Caco-2 (cell line): Measurements from ENCODE around the gene ZDHHC3. TPM values are rescaled to one million over a fixed set of nuclear protein-coding genes. Genes with fewer than 3 reads are reported as not detected.

Source experiments
- BruUV-seq: library from RNA; stranded (reverse); fragments of 400-500 nt; replicated peaks from 2 replicates; lab custom pipeline; 2021; lab: Mats Ljungman, UMichigan
- CTCF ChIA-PET: fragments of 300-600 bp; sonication (Branson Sonifier 250); formaldehyde crosslinking; loops from one replicate; lab custom pipeline; 2022; ENCODE audit warnings: antibody characterized with exemption; lab: Charles Lee
- POLR2A ChIA-PET: fragments of 300-600 bp; sonication (Branson Sonifier 250); formaldehyde crosslinking; loops from one replicate; lab custom pipeline; 2022; ENCODE audit warnings: antibody characterized with exemption; lab: Charles Lee
- DNase-seq, 2 experiments: peaks; one replicate each; pipeline versions ENCODE4 v3.0.0 to v3.0.0-alpha.2; 2020 to 2022
- H3K27me3 ChIP-seq: replicated peaks from 2 replicates; pipeline ENCODE4 v1.6.0; 2011; ENCODE audit warnings: low read length; ENCODE audit not compliant: control insufficient read depth, insufficient read depth
- H3K36me3 ChIP-seq: 2 replicates; pipeline ENCODE4 v1.5.1; 2011; ENCODE audit warnings: low read length; ENCODE audit not compliant: control insufficient read depth, insufficient read depth
- H3K4me1 ChIP-seq: fragments of 250-450 bp; sonication (Bioruptor Pico); 2 replicates; pipeline ENCODE4 v1.5.1; 2020; ENCODE audit warnings: mild to moderate bottlenecking
- H3K4me3 ChIP-seq: 2 replicates; pipeline ENCODE4 v1.5.1; 2011; ENCODE audit warnings: low read depth, mild to moderate bottlenecking, control low read depth, low read length
- H3K9me3 ChIP-seq: fragments of 250-450 bp; sonication (Bioruptor Pico); 2 replicates; pipeline ENCODE4 v1.5.1; 2020; ENCODE audit warnings: mild to moderate bottlenecking, moderate library complexity
- H3K27ac Mint-ChIP-seq: one replicate; pipeline ENCODE4 v1.8.0; 2022; ENCODE audit warnings: mixed read lengths; ENCODE audit not compliant: unreplicated experiment
- H3K27me3 Mint-ChIP-seq: one replicate; pipeline ENCODE4 v1.8.0; 2022; ENCODE audit warnings: mixed read lengths; ENCODE audit not compliant: insufficient read depth, unreplicated experiment
- H3K36me3 Mint-ChIP-seq: one replicate; pipeline ENCODE4 v1.8.0; 2022; ENCODE audit warnings: mild to moderate bottlenecking, mixed read lengths; ENCODE audit not compliant: insufficient read depth, unreplicated experiment
- H3K4me1 Mint-ChIP-seq: one replicate; pipeline ENCODE4 v1.8.0; 2022; ENCODE audit warnings: low read depth, mixed read lengths; ENCODE audit not compliant: unreplicated experiment
- H3K4me3 Mint-ChIP-seq: one replicate; pipeline ENCODE4 v1.8.0; 2022; ENCODE audit warnings: mild to moderate bottlenecking, moderate library complexity, mixed read lengths; ENCODE audit not compliant: unreplicated experiment
- H3K9me3 Mint-ChIP-seq: one replicate; pipeline ENCODE4 v1.8.0; 2022; ENCODE audit warnings: mixed read lengths; ENCODE audit not compliant: unreplicated experiment
- intact Hi-C: fragments of 100-400 bp; cut with micrococcal nuclease; formaldehyde crosslinking; loops from one replicate; pipeline ENCODE4 v1.10.0; 2022; ENCODE audit not compliant: unreplicated experiment
- total RNA-seq: library from RNA; stranded (reverse); gene quantifications from 2 replicates; pipeline ENCODE4 v1.2.3, GENCODE V29; 2022
- TF ChIP-seq, protein P1 (sequence below), 2 experiments: fragments of 200-600 bp in 1 of 2; IDR thresholded peaks; 1 replicate in 1 of 2; 2 replicates in 1 of 2; pipeline versions ENCODE4 v1.5.1 to v1.8.0; 2011 to 2022; ENCODE audit warnings: antibody characterized with exemption in 1 of 2, control low read depth in 1 of 2, inconsistent platforms in 1 of 2, low read depth in 1 of 2, low read length in 1 of 2, mild to moderate bottlenecking in 1 of 2, moderate library complexity in 1 of 2; ENCODE audit not compliant: insufficient read depth in 1 of 2, severe bottlenecking in 1 of 2, unreplicated experiment in 1 of 2

The ZDHHC3 gene
- total RNA-seq, 1 experiment from 2014 or later: 71.3 TPM

DNA sequence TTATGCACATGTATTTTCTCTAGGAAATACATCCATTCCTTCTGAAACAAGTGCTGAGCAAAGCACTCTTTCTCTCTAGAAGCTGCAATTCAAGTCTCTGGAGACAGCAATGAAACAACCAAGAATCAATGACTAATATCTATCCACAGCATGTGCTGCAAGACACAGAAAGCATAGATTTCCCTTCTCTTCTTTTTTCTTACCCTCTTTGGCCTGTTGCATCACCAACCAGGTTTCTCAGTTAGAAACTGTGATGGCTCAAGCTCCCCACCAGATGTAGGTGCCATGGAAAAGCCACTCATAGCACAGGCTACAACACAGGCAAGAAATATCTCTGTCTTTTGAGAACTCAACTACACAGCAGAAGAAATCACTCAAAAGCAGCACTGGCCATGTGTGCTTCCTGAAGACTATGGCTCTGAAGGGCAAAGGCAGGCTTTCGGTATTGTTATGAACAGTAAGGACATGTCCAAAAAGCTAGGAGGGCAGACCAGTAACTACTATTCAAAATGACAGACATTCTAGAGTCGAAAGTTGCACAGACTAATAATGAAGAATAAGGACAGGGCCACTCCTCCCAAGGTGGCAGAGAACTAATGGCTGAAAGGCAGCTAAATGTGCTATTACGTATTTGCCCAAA lies 15.5 kb downstream of the ZDHHC3 start:
- no peak overlapping the region for H3K27ac Mint-ChIP-seq

DNA sequence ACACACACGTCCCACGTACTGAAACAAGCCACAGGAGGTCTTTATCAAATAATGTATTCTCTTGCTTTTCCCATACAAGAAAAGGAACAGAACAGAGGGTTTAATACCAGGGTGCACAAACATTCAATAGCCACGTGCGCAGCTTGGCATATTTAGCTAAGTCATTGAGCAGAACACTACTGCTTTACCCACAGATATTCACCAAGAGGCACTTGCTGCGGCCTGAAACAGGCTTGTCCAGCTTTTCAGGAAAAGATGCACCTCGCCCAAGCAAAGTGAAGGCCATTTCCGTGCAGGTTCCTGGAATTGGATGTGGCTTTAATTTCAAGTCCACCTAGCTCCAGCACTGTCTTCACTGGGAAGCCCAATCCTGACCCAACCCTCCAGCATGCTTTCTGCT lies 17.6 kb downstream of the ZDHHC3 start:
- no TSS peak for BruUV-seq
- CTCF ChIA-PET: no interaction called here
- no peaks in the 10 kb centered on the region for H3K27me3 ChIP-seq
- Mint-ChIP-seq H3K27me3 (no peaks in the 10 kb centered on the region), H3K4me1 (no peaks in the 10 kb centered on the region), H3K9me3 (no peaks in the 10 kb centered on the region), H3K27ac (no peak overlapping the region), H3K36me3 (peaks cover 11% of the 10 kb centered on the region), H3K4me3 (no peak overlapping the region)
- DNase-seq: no peak
- TF ChIP-seq, protein P1, sequence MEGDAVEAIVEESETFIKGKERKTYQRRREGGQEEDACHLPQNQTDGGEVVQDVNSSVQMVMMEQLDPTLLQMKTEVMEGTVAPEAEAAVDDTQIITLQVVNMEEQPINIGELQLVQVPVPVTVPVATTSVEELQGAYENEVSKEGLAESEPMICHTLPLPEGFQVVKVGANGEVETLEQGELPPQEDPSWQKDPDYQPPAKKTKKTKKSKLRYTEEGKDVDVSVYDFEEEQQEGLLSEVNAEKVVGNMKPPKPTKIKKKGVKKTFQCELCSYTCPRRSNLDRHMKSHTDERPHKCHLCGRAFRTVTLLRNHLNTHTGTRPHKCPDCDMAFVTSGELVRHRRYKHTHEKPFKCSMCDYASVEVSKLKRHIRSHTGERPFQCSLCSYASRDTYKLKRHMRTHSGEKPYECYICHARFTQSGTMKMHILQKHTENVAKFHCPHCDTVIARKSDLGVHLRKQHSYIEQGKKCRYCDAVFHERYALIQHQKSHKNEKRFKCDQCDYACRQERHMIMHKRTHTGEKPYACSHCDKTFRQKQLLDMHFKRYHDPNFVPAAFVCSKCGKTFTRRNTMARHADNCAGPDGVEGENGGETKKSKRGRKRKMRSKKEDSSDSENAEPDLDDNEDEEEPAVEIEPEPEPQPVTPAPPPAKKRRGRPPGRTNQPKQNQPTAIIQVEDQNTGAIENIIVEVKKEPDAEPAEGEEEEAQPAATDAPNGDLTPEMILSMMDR (IDR thresholded peaks at IDR 0.05; ENCODE audit: insufficient read depth in 1 of 2, low read depth in 1 of 2, low read length in 1 of 2, severe bottlenecking in 1 of 2, unreplicated experiment in 1 of 2): no peak
- POLR2A ChIA-PET: no interaction called here
- no peak overlapping the region for H3K4me3 ChIP-seq
- intact Hi-C loops: no loop called here
- H3K9me3 ChIP-seq: no peaks in the 10 kb centered on the region
- no peaks in the 10 kb centered on the region for H3K4me1 ChIP-seq
- no peaks in the 10 kb centered on the region; the same call in 1 of the 2 replicates for H3K36me3 ChIP-seq

More for the DNA sequence above, 15.5 kb downstream of the ZDHHC3 start:
- H3K36me3 Mint-ChIP-seq: peaks cover 11% of the 10 kb centered on the region
- no peaks in the 10 kb centered on the region for H3K4me1 ChIP-seq
- CTCF ChIA-PET: no interaction called here
- H3K9me3 Mint-ChIP-seq: no peaks in the 10 kb centered on the region
- H3K36me3 ChIP-seq: no peaks in the 10 kb centered on the region; the same call in 1 of the 2 replicates
- POLR2A ChIA-PET: interaction anchor here (0.5 kb wide), 1 partner anchor 16 kb away, joined by 3 read pairs; no protein-coding TSS in a partner anchor
- H3K4me1 Mint-ChIP-seq: no peaks in the 10 kb centered on the region
- DNase-seq: no peak
- no peaks in the 10 kb centered on the region for H3K9me3 ChIP-seq
- H3K27me3 ChIP-seq: no peaks in the 10 kb centered on the region
- no TSS peak for BruUV-seq
- H3K4me3 Mint-ChIP-seq: no peak overlapping the region
- TF ChIP-seq, protein P1 (IDR thresholded peaks at IDR 0.05; ENCODE audit: insufficient read depth in 1 of 2, low read depth in 1 of 2, low read length in 1 of 2, severe bottlenecking in 1 of 2, unreplicated experiment in 1 of 2): no peak
- H3K4me3 ChIP-seq: no peak overlapping the region
- intact Hi-C loops: no loop called here
- H3K27me3 Mint-ChIP-seq: no peaks in the 10 kb centered on the region

DNA sequence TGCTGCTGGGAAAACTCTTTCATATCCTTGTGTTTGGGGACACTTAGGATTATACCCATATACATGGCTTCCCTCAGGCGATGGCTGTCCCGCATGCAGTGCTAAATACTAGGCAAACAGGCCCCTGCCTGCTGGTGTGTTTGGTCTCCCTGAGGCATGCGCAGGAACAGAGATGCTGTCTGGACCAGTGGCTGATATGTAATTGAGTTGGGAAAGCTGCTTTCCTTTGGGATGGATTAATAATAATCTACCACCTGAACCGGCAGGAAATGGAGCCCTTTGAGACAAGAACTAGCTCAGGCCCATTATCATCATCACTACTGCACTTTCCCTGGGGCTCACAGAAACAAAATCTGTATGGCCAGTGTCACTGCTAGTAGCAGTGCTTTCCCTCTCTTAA lies 18.0 kb downstream of the ZDHHC3 start:
- TF ChIP-seq, protein P1 (IDR thresholded peaks at IDR 0.05; ENCODE audit: insufficient read depth in 1 of 2, low read depth in 1 of 2, low read length in 1 of 2, severe bottlenecking in 1 of 2, unreplicated experiment in 1 of 2): no peak
- Mint-ChIP-seq H3K27me3 (no peaks in the 10 kb centered on the region), H3K9me3 (no peaks in the 10 kb centered on the region), H3K36me3 (peaks cover 11% of the 10 kb centered on the region), H3K4me1 (no peaks in the 10 kb centered on the region), H3K4me3 (no peak overlapping the region), H3K27ac (no peak overlapping the region)
- H3K36me3 ChIP-seq: no peaks in the 10 kb centered on the region; the same call in 1 of the 2 replicates
- DNase-seq: no peak
- H3K9me3 ChIP-seq: no peaks in the 10 kb centered on the region
- BruUV-seq: no TSS peak
- H3K4me3 ChIP-seq: no peak overlapping the region
- H3K4me1 ChIP-seq: no peaks in the 10 kb centered on the region
- intact Hi-C loops: no loop called here
- ChIA-PET CTCF (no interaction called here), POLR2A (no interaction called here)
- no peaks in the 10 kb centered on the region for H3K27me3 ChIP-seq
